ENCODE results near the gene CAMP.
"Not testable (repeated sequence)": the region's sequence is repeated elsewhere in the genome, so short reads cannot be mapped to it uniquely, and the experiment has no call there.

CAMP gene, protein sequence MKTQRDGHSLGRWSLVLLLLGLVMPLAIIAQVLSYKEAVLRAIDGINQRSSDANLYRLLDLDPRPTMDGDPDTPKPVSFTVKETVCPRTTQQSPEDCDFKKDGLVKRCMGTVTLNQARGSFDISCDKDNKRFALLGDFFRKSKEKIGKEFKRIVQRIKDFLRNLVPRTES

DNA sequence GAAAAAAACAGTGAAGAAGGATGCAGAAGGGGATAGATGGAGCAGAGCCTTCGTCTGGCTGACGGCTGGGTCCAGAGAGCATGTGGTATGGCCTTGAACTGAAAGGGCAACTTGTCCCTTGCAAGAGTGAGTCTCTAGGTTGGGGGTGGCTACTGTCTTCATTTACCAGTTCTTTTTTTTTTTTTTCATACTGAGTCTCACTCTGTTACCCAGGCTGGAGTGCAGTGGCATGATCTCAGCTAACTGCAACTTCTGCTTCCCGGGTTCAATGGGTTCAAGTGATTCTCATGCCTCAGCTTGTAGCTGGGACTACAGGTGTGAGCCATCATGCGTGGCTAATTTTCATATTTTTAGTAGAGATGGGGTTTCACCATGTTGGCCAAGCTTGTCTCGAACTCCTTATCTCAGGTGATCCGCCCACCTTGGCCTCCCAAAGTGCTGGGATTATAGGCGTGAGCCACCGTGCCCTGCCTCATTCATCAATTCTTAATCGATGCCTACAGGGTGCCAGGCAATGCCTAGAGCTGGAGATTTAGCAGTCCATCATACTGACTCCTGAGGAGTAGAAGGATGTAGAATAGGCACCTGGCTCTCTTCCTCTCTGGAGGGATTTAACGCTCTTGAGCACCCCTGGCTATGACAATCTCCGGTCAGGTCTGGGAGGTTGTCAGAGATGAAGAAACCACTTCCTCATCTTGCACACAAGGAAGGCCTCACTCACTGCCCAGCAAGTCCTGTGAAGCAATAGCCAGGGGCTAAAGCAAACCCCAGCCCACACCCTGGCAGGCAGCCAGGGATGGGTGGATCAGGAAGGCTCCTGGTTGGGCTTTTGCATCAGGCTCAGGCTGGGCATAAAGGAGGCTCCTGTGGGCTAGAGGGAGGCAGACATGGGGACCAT, at the start of gene CAMP:
Gene CAMP (plus strand): TSS at position 880 of the 898 bp plus-strand sequence. CDS start 17 bp downstream, at position 897.
- DNase-seq (ENCODE audit: low read depth in 2 of 2) = no peak

DNA sequence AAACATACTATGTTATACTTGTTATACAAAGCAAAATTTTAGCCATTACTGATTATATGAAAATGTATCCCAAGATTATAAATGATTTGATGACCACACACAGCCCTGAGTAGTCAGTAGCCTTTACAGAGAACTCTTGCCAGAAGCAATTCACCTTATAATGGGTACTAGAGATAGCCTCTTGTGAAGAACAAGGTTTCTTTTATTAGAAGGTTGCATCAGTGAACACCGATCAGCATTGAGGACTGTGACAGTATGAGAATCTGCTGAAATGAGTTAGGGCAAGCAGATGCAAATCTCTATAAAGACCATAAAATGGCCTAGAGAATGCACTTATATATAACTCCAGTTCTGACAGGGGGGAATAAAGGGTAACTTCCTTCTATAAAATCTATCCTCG, 45.2 kb upstream of the CAMP start:
- no peak for DNase-seq (ENCODE audit: low read depth in 2 of 2)

DNA sequence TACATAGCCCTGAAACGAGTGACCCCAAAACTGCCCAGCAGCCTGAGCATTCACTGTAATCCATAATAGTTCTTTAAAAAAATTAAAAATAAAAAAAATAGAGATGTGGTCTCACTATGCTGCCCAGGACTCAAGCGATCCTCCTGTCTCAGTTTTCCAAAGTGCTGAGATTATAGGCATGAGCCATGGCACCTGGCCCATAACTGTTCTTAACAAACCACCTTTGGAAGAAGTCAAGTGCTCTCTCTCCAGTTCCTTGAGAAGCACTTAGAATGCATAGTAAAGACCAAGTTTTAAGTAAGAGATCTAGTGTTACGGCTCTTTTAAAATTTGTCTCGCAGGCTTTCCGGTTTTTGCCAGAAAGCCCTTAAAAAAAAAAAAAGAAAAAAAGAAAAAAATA, 43.3 kb upstream of the CAMP start:
- DNase-seq (ENCODE audit: low read depth in 2 of 2) = no peak

DNA sequence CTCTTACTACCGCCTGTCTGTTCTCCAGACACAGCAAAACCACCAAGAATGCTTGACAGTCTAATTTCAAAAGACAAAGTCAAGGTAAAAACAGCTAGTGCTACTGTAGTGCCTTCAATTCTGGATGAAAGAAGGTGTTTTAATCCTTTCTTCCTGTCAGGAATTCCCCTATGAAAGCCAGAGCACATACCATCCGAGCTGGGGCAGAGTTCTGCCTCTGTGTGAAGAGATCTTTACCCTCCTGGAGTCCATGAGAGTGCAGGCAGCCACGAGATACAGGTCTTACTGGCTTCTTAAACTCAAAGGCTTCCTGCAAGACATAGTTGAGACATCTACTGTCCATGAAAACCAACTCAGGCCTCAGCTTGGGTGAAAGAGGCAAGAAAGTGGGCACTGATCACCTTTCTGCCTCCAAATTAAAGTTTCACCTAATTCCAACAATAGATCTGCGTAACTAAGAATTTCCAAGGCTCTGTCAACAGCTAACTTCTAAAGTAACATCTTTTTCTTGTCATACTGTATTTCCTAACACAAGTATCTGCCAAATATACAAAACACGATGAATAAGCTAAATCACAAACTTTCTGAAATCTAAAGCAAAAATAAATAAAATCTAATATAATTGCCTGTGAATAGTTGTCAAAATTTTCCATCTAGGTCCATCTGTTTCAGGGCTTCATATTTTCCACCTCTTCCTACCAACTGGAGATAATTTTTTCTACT, 42.6 kb upstream of the CAMP start:
- DNase-seq (ENCODE audit: low read depth in 2 of 2) = no peak

DNA sequence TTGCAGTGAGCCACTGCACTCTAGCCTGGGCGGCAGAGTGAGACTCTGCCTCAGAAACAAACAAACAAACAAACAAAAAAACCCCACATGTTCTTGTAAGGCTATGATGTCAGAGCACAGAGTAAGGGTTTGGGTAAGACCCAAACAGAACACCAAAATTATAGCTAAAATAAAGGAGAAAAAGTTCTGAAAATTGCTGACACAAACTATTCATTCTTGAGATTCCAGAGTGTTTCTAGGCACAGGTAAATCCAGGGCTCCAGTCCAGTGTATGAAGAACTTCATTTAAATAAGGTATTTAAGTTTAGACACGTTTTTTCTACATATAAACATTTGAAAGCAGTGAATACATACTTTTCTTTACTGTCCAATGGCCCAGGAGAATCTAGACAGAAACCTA, 39.0 kb upstream of the CAMP start:
- no peak for DNase-seq (ENCODE audit: low read depth in 2 of 2)

DNA sequence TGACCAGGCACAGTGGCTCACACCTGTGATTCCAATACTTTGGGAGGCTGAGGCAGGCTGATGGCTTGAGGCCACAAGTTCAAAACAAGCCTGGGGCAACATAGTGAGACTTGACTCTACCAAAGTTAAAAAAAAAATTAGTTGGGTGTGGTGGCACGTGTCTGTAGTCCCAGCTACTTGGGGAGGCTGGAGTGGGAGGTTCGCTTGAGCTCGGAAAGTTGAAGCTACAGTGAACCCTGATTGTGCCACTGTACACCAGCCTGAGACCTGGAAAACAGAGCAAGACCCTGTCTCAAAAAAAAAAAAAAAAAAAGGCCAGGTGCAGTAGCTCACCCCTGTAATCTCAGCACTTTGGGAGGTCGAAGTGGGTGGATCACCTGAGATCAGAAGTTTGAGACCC, 38.2 kb upstream of the CAMP start:
- DNase-seq (ENCODE audit: low read depth in 2 of 2) = no peak

DNA sequence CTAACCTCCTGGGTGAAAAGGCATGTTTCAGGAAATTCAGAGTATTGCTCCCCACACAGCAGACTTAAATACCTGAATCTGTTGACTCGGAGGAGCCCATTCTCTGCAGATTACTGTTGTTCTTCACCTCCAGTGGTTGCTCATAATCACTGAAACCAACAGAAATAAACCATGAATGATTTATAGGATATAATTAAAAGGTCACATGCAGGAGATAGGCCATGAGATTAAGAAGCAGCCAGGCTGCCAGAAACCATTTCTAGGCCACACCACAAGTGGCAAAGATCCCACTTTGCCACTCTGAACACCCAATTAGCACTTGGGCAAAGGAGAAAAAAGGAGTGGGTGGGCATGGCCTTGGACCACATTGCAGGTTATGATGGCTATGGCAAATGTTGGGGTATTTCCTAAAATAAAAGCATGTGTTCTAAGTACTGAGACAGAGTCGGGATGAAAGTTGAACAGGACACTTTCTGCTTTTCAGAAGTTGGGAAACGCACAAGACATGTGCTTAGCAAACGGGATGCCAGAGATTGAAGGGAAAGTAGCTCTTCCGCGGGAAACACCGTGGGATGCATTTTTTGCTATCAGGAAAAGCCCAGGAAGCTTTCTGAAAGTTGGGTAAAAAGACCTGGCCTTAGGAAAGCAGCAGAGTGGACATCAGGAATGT, 36.5 kb upstream of the CAMP start:
- no peak for DNase-seq (ENCODE audit: low read depth in 2 of 2)

DNA sequence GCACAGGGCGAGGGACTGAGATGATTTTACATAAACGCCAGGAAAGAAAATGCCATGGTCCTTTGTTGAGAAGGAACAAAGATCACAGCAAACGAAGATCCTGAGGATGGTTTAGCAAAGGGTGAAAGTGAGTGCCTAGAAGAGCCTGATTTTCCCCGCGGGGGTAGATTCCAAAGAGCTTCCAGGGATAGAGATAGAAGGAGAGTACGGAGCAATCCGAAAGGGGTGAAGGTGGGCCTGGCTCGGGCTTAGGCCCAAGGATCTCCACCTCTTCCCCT, 36.1 kb upstream of the CAMP start:
- DNase-seq (ENCODE audit: low read depth in 2 of 2) = no peak

DNA sequence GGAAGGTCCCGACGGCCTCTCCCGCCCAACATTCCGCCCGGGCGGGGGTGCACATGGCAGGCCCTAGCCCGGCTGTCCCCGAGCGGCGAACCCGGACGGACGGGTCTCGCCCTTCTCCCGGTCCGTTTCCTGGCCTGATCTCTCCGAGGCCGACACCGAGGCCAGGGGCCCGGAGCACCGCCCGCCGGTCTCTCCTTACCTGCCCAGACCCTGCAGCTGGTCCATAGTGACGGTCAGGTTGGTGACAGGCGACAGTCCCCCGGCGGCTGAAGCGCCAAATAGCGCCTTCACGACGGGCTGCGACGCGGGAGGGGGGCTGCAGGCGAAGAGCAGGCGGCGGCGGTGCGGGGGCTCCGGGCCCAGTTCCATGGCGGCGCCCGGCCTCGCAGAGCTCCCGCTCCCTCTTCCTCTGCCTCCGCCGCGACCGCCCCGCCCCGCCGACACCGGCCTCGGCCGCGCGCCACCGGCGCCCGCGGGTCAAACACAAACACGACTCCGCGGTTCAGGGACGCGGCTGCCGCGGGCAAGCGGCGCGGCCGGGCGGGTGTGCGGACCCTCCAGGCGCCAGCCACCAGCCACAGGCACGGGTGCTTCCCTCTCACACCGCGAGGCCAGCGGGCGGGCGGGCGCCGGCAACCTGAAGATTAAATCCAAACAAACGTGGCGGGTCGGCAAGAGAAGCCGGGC, 35.6 kb upstream of the CAMP start:
- DNase-seq (ENCODE audit: low read depth in 2 of 2) = peak in 1 of 2 donors; percentile 6

DNA sequence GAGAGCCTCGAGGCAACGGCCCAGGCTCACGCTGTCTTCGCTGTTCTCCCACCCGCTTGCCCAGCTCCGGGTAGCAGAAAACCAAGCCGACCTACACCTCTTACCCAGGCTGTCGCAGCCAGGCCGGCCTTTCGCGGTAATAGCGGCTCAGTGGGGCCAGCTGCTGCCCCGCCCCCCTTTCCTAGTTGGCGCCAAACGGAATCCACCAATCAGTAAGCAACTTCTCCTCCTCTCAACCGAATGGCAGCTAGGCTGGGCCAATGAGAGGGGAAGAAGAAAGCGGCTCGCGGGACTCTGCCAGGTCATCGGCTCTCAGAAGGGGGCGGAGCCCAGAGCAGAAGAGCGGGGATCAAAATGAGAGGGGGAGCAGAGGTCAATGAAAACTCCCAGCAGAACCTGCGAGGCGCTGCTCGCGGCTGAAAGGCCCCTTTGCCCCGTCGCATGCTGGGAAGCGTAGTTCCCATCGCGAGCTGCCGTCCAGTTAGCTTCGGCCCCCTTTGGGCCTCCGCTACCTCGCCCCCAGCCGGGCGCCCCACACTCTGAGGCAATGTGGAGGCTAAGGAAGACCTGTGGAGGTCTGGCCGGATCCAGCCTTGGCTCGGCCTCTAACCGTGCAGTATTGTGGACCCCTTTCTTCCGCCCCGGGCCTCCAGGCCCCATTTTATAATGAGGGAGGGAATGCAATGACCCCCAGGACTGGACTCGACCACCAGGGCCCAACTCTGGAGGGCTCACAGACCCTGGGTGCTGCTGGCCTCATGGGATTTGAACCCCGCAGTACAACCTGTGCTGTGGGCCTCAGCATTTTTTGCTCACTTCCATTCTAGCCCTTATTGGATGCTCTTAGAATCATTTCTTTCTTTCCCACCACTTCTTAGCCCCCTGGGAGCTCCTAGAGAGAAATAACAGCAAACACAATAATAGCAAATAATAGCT, 34.8 kb upstream of the CAMP start, which contains the start of gene CDC25A:
Gene CDC25A (minus strand): TSS at position 152 of the 936 bp plus-strand sequence. CDS start 470 bp downstream, outside the sequence.
- peak; percentile 85 to 90 for DNase-seq (ENCODE audit: low read depth in 2 of 2)

DNA sequence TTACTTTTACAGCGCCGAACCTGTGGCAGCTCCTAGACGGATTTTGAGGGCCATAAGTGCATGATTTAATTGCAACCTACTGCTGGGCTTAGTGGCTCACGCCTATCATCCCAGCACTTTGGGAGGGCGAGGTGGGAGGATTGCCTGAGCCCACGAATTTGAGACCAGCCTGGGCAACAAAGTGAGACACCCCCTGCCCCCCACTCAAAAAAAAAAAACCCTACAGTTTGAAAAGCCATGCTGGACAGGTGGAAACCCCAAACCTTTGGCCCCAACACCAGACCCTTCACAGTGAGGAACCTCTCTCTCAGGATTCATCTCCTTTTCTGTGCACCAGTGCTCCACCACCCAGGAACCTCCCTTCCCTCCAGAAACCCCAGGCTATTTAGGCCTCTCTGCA, 34.0 kb upstream of the CAMP start:
- DNase-seq (ENCODE audit: low read depth in 2 of 2) = no peak

DNA sequence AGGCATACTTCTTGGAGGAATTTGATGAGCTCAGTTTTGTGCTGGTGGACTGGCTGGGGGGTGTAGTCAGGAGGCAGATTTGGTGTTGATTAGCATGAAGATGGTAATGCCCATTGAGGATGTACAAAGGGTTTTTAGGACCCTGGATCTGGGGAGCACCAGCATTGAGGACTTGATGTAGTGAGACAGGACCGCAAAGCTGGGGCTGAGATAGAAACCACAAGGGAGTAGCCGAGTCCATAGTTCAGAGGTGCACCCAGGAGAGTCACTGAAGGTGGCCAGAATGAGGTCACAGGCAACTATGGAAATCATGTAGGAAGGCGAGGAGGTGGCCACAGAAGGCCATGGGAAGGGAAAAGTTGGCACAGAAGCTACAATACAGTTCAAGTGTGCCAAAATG, 32.4 kb upstream of the CAMP start:
- DNase-seq (ENCODE audit: low read depth in 2 of 2) = no peak

DNA sequence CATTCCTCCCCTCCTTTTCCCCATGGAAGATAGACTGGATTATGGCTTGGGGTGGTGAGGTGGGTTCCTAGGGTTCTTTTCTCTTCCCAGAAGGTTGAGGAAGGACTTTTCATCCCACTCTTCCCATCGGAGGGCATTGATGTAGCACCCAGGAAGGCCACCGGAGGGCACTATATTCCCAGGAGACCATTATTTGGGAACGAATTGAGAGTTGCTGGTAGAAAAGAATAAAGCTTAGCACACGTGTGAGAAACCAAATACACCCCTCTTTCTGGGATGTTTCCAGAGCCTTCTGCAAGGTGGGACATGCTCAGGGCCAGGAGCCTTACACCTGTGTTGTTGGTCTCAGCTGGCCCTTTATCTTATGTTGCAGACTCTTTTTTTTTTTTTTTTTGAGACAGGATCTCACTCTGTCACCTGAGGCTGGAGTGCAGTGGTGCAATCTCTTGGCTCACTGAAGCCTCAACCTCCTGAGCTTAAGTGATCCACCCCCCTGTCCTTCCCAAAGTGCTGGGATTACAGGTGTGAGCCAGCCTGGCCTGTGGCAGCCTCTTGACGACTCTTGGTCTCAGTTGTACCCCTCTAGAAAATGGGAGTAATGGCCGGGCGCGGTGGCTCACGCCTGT, 28.7 kb upstream of the CAMP start:
- no peak for DNase-seq (ENCODE audit: low read depth in 2 of 2)

DNA sequence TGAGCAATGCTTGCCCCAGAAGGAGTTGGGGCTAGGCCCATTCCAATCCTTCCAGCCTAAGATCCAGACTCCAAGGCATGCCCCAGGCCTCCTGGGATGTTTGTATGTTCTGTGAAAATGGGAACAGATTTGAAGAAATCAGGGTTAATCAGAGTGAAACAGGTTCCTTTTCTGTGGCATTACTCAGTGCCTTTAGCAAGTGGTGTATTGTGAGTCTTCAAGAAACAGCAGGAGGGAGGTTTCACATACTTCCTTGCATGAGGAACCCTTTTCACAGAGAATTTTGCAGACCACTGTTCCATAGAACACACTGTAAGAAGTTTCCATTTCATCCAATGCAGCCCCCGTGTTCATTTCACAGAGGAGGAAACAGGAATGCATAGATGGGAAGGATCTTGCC, 26.7 kb upstream of the CAMP start:
- DNase-seq (ENCODE audit: low read depth in 2 of 2) = no peak

DNA sequence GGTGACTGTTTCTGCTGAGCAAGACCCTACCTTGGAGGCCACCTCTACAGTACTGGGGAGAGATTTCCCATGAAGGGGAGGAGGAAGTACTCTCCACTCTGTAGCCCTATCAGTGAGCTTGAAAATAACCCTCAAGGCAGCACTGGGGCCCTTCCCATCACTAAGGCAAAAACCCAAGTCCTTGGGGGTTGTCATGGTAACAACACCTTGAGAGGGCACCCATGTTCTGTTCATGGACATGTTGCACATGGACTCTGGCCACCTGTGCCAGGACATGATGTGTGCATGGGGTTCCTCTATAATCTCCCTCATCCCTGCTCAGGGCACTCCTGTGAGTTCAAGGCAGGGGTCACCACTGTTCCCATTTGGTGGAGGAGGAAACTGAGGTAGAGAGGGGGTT, 24.2 kb upstream of the CAMP start:
- DNase-seq (ENCODE audit: low read depth in 2 of 2) = no peak

DNA sequence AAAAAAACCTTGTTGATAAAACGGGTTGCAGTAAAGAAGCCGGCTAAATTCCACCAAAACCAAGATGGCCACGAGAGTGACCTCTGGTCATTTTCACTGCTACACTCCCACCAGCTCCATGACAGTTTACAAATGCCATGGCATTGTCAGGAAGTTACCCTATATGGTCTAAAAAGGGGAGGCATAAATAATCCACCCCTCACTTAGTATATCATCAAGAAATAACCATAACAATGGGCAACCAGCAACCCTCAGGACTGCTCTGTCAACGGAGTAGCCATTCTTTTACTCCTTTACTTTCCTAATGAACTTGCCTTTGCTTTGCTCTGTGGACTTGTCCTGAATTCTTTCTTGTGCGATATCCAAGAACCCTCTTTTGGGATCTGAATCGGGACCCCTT, 20.7 kb upstream of the CAMP start:
- no peak for DNase-seq (ENCODE audit: low read depth in 2 of 2)

DNA sequence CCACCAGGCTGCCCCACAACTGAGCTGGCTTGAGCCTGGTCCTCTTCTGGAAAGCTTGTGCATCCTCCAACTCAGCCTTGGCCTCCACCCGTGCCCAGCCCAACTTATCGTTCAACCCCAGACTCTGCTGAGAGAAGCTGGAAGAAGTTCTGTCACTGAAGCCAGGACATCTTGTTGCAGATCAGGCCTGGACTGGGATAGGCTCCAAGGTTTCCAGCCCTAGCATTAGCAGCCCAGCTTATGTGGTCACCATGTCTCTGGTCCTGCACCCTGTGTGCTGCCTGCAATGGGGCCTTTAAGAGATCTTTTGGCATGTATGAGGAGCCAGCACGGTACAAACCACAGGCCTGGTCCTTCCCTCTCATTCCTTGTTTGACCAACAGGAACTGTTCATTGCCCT, 15.2 kb upstream of the CAMP start:
- no peak for DNase-seq (ENCODE audit: low read depth in 2 of 2)

DNA sequence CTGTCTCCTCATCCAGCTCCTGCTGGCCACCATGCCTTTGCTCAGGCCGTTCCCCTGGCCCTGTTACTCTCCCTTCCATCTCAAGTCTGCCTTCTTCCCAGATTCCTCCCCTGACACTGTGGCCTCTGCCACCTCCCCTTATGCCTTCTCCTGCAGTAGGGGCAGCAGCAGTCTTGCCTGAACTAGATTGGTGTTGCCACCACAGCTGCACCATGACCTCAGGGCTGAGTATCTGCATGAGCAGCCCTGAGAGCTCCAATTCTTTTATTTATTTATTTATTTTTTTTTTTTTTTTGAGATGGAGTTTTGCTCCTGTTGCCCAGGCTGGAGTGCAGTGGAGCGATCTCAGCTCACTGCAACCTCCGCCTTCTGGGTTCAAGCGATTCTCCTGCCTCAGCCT, 13.8 kb upstream of the CAMP start:
- no peak for DNase-seq (ENCODE audit: low read depth in 2 of 2)

DNA sequence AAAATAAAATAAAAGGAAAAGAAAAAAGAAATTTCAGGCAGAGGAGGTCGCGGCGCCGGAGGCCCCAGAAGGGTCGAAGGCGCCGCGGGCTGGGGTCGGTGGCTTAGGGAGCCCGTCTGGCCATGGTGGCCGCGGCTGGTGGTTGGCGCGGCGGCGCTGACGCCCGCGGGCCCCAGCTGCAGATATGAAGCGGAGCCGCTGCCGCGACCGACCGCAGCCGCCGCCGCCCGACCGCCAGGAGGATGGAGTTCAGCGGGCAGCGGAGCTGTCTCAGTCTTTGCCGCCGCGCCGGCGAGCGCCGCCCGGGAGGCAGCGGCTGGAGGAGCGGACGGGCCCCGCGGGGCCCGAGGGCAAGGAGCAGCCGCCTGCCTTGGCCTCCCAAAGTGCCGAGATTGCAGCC, 12.8 kb upstream of the CAMP start:
- not testable (repeated sequence) for DNase-seq (ENCODE audit: low read depth in 2 of 2)

DNA sequence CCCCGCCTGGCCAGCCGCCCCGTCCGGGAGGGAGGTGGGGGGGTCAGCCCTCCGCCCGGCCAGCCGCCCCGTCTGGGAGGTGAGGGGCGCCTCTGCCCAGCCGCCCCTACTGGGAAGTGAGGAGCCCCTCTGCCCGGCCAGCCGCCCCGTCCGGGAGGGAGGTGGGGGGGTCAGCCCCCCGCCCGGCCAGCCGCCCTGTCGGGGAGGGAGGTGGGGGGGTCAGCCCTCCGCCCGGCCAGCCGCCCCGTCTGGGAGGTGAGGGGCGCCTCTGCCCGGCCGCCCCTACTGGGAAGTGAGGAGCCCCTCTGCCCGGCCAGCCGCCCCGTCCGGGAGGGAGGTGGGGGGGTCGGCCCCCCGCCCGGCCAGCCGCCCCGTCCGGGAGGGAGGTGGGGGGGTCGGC, 11.5 kb upstream of the CAMP start:
- DNase-seq (ENCODE audit: low read depth in 2 of 2) = not testable (repeated sequence)
